OCI-LY7 (cell line): ENCODE measurements around the gene RPRML. TPM values are rescaled to one million over a fixed set of nuclear protein-coding genes. Genes with fewer than 3 reads are reported as not detected.

Experiments used
- BruUV-seq: library from RNA; stranded (reverse); fragments of 400-500 nt; replicated peaks from 2 replicates; lab custom pipeline; 2021; lab: Mats Ljungman, UMichigan
- CTCF ChIA-PET: fragments of 300-600 bp; sonication (Branson Sonifier 250); formaldehyde crosslinking; loops from one replicate; lab custom pipeline; 2022; ENCODE audit warnings: antibody characterized with exemption; ENCODE audit not compliant: unreplicated experiment; lab: Charles Lee
- POLR2A ChIA-PET: fragments of 300-600 bp; sonication (Branson Sonifier 250); formaldehyde crosslinking; loops from one replicate; lab custom pipeline; 2022; ENCODE audit warnings: antibody characterized with exemption; lab: Charles Lee
- DNase-seq: peaks from one replicate; pipeline ENCODE4 v3.0.0-alpha.2; 2015; ENCODE audit warnings: low spot score
- H2AFZ ChIP-seq: fragments of 200-600 bp; sonication (generic), shearing (Covaris generic); 2 replicates; pipeline ENCODE4 v1.6.1; 2014; ENCODE audit warnings: mild to moderate bottlenecking, antibody characterized with exemption, low read length, moderate library complexity
- H3K27ac ChIP-seq: fragments of 200-600 bp; sonication (generic); 2 replicates; pipeline ENCODE4 v1.5.1; 2014; ENCODE audit warnings: mixed run types, low read depth, mild to moderate bottlenecking, moderate library complexity, low read length, inconsistent platforms; ENCODE audit not compliant: poor library complexity, severe bottlenecking
- H3K36me3 ChIP-seq: fragments of 200-600 bp; sonication (generic); 2 replicates; pipeline ENCODE4 v1.6.1; 2014; ENCODE audit warnings: mild to moderate bottlenecking, antibody characterized with exemption, low read length, moderate library complexity, mixed read lengths; ENCODE audit not compliant: insufficient read depth
- H3K4me1 ChIP-seq: fragments of 200-600 bp; sonication (generic); 2 replicates; pipeline ENCODE4 v1.5.1; 2014; ENCODE audit warnings: mild to moderate bottlenecking, low read length; ENCODE audit not compliant: insufficient read depth, poor library complexity, severe bottlenecking
- H3K4me2 ChIP-seq: fragments of 200-600 bp; sonication (generic); 2 replicates; pipeline ENCODE4 v1.6.1; 2014; ENCODE audit warnings: mild to moderate bottlenecking, low read length
- H3K4me3 ChIP-seq: fragments of 200-600 bp; sonication (generic); 2 replicates; pipeline ENCODE4 v1.5.1; 2014; ENCODE audit warnings: mild to moderate bottlenecking, low read depth, low read length; ENCODE audit not compliant: poor library complexity, severe bottlenecking
- H3K79me2 ChIP-seq: fragments of 200-600 bp; sonication (generic); 2 replicates; pipeline ENCODE4 v1.6.1; 2016; ENCODE audit warnings: low read depth, mild to moderate bottlenecking, low read length, moderate library complexity, mixed read lengths; ENCODE audit not compliant: insufficient read depth
- H3K9me2 ChIP-seq: fragments of 200-600 bp; sonication (generic); 2 replicates; pipeline ENCODE4 v1.6.1; 2016; ENCODE audit warnings: mild to moderate bottlenecking, low read length, mixed read lengths; ENCODE audit not compliant: insufficient read depth
- H3K9me3 ChIP-seq: fragments of 200-600 bp; sonication (generic); 2 replicates; pipeline ENCODE4 v1.6.1; 2014; ENCODE audit warnings: mild to moderate bottlenecking, mixed run types, low read length, mixed read lengths
- H4K20me1 ChIP-seq: fragments of 200-600 bp; sonication (generic); 2 replicates; pipeline ENCODE4 v1.6.1; 2014; ENCODE audit warnings: mild to moderate bottlenecking, antibody characterized with exemption, low read length, moderate library complexity, mixed read lengths; ENCODE audit not compliant: insufficient read depth
- EZH2phosphoT487 ChIP-seq: fragments of 200-600 bp; sonication (generic); IDR thresholded peaks from 2 replicates; pipeline ENCODE4 v1.6.1; 2018; ENCODE audit warnings: low read depth, borderline replicate concordance, mild to moderate bottlenecking, mixed run types, antibody characterized with exemption, low read length, moderate library complexity, mixed read lengths
- intact Hi-C: fragments of 100-400 bp; cut with micrococcal nuclease; formaldehyde crosslinking; loops from one replicate; pipeline ENCODE4 v1.10.0; 2022; ENCODE audit not compliant: unreplicated experiment
- total RNA-seq, 2 experiments: library from RNA; depleted of rRNA in 1 of 2; stranded (reverse); fragments of >200 nt in 1 of 2; shearing (Covaris generic) in 1 of 2; gene quantifications; 2 replicates each; pipeline ENCODE4 v1.2.3, GENCODE V29; 2014 to 2022
- TF ChIP-seq, protein P1 (sequence below): fragments of 200-600 bp; sonication (generic); conservative IDR thresholded peaks from 2 replicates; pipeline ENCODE4 v1.5.1; 2014; ENCODE audit warnings: mild to moderate bottlenecking, antibody characterized with exemption, low read length, moderate library complexity, mixed read lengths

Gene RPRML
- total RNA-seq, 2 experiments from 2014 or later, result 1.2 to 8.8 TPM

DNA sequence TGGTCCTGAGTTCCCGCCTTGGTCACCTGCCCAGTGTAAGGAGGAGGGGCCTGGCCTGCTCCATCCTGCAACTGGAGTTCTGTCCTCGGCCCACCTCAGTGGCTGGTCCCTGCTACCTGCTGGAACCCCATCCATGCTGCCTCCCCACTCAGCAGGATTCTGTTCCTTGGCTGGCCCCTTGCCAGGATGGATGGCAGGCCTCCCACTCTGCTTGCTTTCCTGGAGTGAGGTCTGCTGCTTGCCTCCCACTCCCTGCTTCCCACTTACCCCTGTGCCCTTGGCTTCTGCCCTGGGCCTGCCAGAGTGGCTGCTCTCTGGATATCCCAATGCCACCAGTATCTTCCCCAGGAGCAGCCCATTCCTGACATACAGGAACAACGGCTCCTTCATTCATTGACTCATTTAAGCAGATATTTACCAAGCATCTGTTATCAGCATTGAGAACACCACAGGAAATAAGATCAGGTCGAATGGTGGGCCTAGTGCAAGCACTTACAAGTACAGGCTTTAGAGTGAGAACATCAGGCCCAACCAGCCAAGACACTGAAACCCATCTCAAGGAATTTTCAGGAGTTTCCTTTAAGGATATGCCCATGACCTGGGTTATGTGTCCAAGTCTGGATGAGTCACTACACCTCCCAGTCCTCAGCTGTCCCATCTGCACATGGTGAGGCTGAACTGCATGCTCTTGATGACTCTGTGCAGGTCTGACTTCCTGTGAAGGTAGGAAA lies 17.0 kb upstream of the RPRML start:
- no peaks in the 10 kb centered on the region; the same call in 1 of the 2 replicates for H3K36me3 ChIP-seq
- BruUV-seq, result no TSS peak
- H3K4me3 ChIP-seq, result no peak overlapping the region
- H2AFZ ChIP-seq, result peak overlapping the region; percentile 62; the same call in 1 of the 2 replicates
- peaks cover 51% of the 10 kb centered on the region for H3K4me1 ChIP-seq
- intact Hi-C loops, result no loop called here
- ChIA-PET CTCF (no interaction called here), POLR2A (no interaction called here)
- no peaks in the 10 kb centered on the region for H3K79me2 ChIP-seq
- H3K9me2 ChIP-seq, result no peaks in the 10 kb centered on the region
- no peaks in the 10 kb centered on the region for H4K20me1 ChIP-seq
- TF ChIP-seq, protein P1, sequence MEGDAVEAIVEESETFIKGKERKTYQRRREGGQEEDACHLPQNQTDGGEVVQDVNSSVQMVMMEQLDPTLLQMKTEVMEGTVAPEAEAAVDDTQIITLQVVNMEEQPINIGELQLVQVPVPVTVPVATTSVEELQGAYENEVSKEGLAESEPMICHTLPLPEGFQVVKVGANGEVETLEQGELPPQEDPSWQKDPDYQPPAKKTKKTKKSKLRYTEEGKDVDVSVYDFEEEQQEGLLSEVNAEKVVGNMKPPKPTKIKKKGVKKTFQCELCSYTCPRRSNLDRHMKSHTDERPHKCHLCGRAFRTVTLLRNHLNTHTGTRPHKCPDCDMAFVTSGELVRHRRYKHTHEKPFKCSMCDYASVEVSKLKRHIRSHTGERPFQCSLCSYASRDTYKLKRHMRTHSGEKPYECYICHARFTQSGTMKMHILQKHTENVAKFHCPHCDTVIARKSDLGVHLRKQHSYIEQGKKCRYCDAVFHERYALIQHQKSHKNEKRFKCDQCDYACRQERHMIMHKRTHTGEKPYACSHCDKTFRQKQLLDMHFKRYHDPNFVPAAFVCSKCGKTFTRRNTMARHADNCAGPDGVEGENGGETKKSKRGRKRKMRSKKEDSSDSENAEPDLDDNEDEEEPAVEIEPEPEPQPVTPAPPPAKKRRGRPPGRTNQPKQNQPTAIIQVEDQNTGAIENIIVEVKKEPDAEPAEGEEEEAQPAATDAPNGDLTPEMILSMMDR, result no peak
- no peak for TF ChIP-seq EZH2phosphoT487
- no peaks in the 10 kb centered on the region for H3K9me3 ChIP-seq
- peak; percentile 49 for DNase-seq
- no peak overlapping the region for H3K4me2 ChIP-seq
- H3K27ac ChIP-seq, result no peak overlapping the region

DNA sequence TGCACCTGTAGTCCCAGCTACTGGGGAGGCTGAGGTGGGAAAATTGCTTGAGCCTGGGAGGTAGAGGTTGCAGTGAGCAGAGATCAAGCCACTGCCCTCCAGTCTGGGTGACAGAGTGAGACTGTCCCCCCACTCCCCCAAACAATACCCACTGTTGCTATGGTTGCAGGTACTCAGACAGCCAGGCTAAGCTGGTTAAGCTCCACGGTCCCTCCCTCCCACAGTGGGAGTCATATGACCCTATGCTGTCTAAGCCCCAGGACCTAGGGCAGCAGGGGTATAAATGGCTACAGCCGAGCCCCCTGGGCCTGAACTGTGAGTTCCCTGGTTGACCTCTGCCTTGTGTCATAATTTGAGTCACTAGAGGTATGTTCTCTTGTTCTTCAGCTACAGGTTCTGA lies 15.9 kb upstream of the RPRML start:
- no peaks in the 10 kb centered on the region for H3K79me2 ChIP-seq
- H3K4me2 ChIP-seq, result no peak overlapping the region
- BruUV-seq, result no TSS peak
- ChIA-PET POLR2A (no interaction called here), CTCF (no interaction called here)
- no peaks in the 10 kb centered on the region for H3K9me2 ChIP-seq
- no peaks in the 10 kb centered on the region for H3K9me3 ChIP-seq
- H2AFZ ChIP-seq, result no peak overlapping the region
- no peak overlapping the region for H3K4me3 ChIP-seq
- intact Hi-C loops, result no loop called here
- no peaks in the 10 kb centered on the region for H4K20me1 ChIP-seq
- no peak overlapping the region for H3K27ac ChIP-seq
- TF ChIP-seq, protein P1, result no peak
- TF ChIP-seq EZH2phosphoT487, result no peak
- DNase-seq, result no peak
- H3K4me1 ChIP-seq, result peaks cover 60% of the 10 kb centered on the region
- no peaks in the 10 kb centered on the region; the same call in 1 of the 2 replicates for H3K36me3 ChIP-seq

DNA sequence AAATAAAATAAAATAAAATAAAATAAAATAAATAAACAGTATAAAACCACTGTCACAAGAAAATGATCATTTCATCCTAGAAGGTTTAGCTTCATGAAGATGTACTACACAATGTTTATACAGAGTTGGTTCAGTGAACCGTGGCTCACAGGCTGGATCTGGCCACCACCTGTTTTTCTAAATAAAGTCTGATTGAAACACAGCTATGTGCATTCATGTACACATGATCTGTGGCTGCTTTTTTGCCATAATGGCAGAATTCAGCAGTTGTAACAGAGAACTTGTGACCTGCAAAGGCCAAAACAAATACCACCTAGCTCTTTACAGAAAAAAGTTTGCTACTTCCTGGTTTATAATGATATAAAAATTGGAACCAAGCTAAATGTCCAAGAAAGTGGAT lies 12.6 kb upstream of the RPRML start:
- TF ChIP-seq EZH2phosphoT487, result no peak
- TF ChIP-seq, protein P1, result no peak
- ChIA-PET CTCF (interaction anchor here (0.6 to 1.1 kb wide), 2 partner anchors 20 to 49 kb away, joined by 3 to 6 read pairs; no protein-coding TSS in a partner anchor), POLR2A (interaction anchor here (0.8 to 1.0 kb wide), 6 partner anchors 9 to 73 kb away, joined by 3 to 5 read pairs (median 3); no protein-coding TSS in a partner anchor)
- no peaks in the 10 kb centered on the region; the same call in 1 of the 2 replicates for H3K36me3 ChIP-seq
- H3K79me2 ChIP-seq, result no peaks in the 10 kb centered on the region
- H3K4me1 ChIP-seq, result peaks cover 70% of the 10 kb centered on the region
- H3K4me2 ChIP-seq, result peak overlapping the region; percentile 67
- intact Hi-C loops, result no loop called here
- no peaks in the 10 kb centered on the region for H4K20me1 ChIP-seq
- peak overlapping the region; percentile 92 for H3K27ac ChIP-seq
- H2AFZ ChIP-seq, result peak overlapping the region; percentile 89
- H3K9me3 ChIP-seq, result no peaks in the 10 kb centered on the region
- BruUV-seq, result no TSS peak
- peak overlapping the region; percentile 49 for H3K4me3 ChIP-seq
- DNase-seq, result peak; percentile 89
- no peaks in the 10 kb centered on the region for H3K9me2 ChIP-seq
